Head of caudate nucleus (tissue), 42 donors: ENCODE results near the gene MOCS2.
"Not testable (repeated sequence)": the region's sequence is repeated elsewhere in the genome, so short reads cannot be mapped to it uniquely, and the experiment has no call there.

Experiments
- DNase-seq, 42 donors: peaks; one replicate each; pipeline versions ENCODE4 v3.0.0 to v3.0.0-alpha.2; 2020 to 2021; ENCODE audit warnings: mixed read lengths in 7 of 42
- intact Hi-C: fragments of 100-400 bp; cut with DNase I; formaldehyde crosslinking; loops from one replicate; pipeline ENCODE4 v1.15.0; 2022

Gene MOCS2

DNA sequence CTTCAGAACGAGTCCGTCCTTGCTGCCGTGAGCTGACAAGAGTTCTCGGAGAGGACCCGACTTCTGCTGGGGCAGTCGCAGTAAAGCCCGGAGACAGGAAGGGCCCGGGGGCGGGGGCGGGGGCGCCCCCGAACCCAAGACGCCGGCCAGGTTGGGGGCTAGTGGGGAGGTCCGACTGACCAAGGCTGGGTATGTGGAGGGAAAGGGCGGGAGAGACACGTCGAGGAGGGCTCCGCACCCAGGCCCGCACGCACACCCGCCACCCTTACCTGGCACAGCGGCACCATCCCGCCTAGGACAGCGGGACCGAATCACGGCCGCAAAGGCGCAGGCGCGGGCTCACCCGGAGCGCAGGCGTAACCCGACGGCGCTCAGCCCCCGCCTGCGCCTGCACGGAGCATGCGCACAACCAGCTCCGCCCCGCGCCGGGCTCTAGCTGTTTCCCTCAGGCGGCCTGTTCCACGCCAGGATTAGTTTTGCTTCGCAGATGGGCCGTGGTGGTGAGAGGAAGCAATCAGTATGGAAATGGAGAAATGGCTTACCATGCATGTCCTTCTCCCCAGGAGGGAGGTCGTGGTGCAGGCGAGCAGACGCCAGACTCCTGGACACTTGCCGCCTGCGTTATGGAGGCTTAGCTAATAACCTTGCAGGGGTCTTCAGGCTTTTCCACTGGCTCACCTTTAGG is at the start of gene MOCS2:
Gene MOCS2 (minus strand): TSS at position 315 of the 685 bp plus-strand sequence. CDS start 2,583 bp downstream, outside the sequence.
- intact Hi-C loops, result no loop called here
- peak; percentile 71 to 95 (median 90) for DNase-seq

GRCh38 chr5:53151713-53152458 is 42.3 kb upstream of the MOCS2 start:
- DNase-seq, result no peak
- intact Hi-C loops, result no loop called here

GRCh38 chr5:53133020-53133419 is 23.5 kb upstream of the MOCS2 start:
- intact Hi-C loops, result no loop called here
- no peak for DNase-seq

DNA sequence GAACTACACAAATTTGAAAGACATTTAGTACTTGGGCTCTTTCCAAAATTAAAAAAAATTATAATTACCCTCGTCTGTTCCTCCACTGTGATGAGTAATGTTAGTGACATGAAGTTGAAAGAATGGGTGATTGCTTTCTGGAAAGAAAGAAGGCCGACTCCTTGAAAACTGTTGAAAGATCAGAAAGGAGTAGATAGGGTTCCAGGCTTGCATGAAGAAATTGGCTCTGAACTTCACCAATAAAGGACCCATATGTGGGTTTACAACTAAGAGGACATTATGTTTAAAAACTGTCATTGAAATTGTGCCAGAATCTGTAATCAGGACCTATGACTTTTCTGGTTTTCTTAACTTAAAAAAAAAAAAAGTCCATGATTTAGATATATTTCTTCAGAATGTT is 20.7 kb upstream of the MOCS2 start:
- intact Hi-C loops, result no loop called here
- no peak for DNase-seq

GRCh38 chr5:53128481-53128880 is 18.9 kb upstream of the MOCS2 start:
- no peak for DNase-seq
- intact Hi-C loops, result no loop called here

GRCh38 chr5:53127107-53127506 is 17.6 kb upstream of the MOCS2 start:
- intact Hi-C loops, result no loop called here
- DNase-seq, result no peak

- intact Hi-C loops, result no loop called here
- DNase-seq, result no peak
Observed at GRCh38 chr5:53126521-53126920, 17.0 kb upstream of the MOCS2 start.

DNA sequence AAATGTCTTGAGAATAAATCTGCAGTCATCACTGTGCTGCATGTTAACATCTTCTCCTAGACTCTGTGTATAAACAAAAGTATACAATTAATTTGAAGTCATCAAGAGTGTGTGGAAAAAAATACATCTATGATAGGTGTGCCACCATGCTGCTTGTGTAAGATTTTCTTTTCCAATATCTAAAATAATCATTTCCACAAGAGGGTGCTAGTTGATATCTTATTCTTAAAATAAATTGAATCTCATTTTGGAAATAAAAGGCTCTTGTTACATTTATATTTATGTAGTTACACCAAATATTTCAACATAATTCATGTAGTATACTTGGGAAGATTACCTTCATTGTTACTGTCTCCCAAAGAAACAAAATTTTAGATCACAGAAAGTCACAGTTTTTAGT is 14.1 kb upstream of the MOCS2 start:
- no peak for DNase-seq
- intact Hi-C loops, result no loop called here

- no peak for DNase-seq
- intact Hi-C loops, result no loop called here
Observed at GRCh38 chr5:53120165-53120564, 10.6 kb upstream of the MOCS2 start.

- no peak for DNase-seq
- intact Hi-C loops, result no loop called here
Observed at GRCh38 chr5:53118879-53119278, 9.3 kb upstream of the MOCS2 start.

DNA sequence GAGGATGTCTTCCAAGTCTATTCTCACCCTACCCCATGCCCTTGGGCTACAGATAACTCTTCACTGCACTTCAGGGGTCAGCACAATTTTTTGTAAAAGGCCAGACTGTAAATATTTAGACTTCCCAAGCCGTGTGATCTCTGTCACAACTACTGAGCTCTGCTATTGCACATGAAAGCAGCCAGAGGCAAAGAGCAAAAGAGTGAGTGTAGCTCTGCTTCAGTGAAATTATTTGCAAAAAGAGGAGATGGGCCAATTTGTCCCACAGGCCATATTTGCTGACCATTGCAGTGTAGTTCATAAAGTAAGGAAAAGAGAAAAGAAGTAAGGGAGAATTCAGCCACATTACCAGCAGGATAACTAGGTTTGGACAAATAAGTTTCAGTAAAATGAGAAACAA is 7.0 kb upstream of the MOCS2 start:
- no peak for DNase-seq
- intact Hi-C loops, result no loop called here

DNA sequence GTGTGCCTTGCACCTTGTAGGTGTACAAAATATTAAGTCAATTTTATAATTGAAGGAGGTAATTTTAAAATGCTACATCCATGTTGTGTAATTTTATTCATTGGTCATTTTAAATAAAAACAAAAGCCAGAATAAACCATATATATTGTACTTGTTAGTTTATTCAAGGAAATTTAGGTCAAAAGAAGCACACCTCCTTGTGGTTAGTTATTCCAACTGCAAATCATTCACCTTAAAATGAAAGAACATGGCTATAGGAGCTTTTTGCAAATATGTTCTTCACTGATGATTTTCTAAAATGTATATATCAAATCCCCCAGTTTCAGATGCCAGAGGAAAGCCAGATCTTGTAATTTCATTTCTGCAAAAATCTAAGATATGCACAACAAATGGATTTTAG is 5.4 kb upstream of the MOCS2 start:
- intact Hi-C loops, result no loop called here
- no peak for DNase-seq

DNA sequence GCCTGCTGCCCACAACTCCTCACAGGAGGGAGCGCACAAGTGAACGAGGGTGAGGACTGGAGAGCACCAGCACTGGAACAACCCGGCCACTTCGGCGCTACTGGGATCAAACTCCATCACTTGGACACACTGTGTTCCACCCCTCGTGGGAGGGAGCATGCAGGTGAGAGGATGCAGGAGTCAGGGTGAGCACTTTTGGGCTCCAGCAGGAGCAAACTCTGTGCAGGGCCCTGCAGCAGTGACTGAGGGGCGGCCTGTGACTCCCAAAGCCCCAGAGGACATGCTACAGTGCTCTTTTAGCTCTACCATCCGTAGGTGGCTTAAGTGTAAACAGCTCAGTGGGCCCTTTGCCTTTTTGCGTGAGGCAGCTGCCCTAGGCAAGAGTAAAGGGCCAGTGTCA is 4.4 kb upstream of the MOCS2 start:
- intact Hi-C loops, result no loop called here
- no peak for DNase-seq

DNA sequence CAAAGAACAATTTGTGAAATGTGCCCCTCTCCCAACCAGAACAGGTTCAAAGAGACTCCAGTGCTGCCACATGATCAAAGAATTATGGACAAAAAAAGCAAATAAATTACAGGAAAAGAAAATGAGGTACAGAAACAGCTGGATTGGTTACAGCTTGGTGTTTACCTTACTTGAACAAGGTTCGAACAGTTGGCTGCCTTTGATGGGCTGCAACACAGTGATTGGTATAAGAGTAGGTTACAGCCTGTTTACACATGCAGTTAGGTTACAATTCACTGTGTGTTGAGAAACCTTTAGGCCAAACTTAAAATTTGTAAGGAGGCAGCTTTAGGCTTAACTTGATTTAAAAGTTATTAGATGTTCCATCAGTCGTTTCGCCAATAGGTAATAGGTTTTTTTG is 3.4 kb upstream of the MOCS2 start:
- no peak for DNase-seq
- intact Hi-C loops, result no loop called here

DNA sequence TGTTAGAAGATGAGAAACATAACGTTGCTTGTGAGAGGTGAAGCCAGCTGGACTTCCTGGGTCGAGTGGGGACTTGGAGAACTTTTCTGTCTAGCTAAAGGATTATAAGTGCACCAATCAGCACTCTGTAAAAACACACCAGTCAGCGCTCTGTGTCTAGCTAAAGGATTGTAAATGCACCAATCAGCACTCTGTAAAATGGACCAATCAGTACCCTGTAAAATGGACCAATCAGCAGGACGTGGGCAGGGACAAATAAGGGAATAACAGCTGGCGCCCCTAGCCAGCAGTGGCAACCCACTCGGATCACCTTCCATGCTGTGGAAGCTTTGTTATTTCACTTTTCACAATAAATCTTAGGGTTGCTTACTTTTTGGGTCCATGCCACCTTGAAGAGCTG is 2.8 kb upstream of the MOCS2 start:
- intact Hi-C loops, DNase-seq: not testable (repeated sequence)

DNA sequence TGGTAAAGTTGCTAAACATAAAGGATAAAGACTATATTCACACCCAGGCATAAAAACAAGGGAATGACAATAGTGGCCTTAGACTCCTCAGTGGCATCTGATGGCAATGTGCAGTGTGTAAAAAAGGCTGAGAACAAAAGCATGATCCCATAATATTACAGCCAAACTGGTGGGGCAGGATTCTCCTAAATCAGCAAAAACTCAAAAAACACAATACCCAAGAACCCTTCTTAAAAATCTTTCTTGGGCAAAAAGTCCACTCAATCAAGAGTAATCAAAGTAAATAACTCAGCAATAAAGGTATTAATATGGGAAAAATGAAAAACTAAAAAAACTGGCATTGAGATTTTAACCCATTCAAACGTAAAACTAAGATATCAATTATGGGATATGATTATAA is 1.6 kb upstream of the MOCS2 start:
- intact Hi-C loops, result no loop called here
- DNase-seq, result no peak

GRCh38 chr5:53110156-53110555 is 599 bp upstream of the MOCS2 start:
- DNase-seq, result peak in 1 of 42 donors; percentile 31
- intact Hi-C loops, result no loop called here

GRCh38 chr5:53109056-53109442 is 508 bp downstream of the MOCS2 start:
- peak in 3 of 42 donors; percentile 10 to 18 (median 13) for DNase-seq
- intact Hi-C loops, result no loop called here

DNA sequence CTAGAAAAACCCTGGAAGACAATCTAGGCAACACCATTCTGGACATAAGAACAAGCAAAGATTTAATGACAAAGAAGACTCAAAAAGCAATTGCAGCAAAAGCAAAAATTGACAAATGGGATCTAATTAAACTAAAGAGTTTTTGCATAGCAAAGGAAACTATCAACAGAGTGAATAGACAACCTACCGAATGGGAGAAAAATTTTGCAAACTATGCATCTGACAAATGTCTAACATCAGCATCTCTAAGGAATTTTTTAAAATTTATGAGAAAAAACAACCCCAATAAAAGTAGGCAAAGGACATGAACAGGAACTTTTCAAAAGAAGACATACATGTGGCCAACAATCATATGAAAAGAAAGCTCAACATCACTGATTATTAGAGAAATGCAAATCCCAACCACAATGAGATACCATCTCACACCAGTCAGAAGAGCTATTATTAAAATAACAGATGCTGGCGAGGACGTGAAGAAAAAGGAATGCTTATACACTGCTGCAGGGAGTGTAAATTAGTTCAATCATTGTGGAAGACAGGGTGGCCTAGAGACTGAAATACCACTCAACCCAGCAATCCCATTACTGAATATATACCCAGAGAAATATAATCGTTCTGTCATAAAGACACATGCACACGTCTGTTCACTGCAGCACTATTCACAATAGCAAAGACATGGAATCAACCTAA is 3.8 kb downstream of the MOCS2 start:
- intact Hi-C loops, result no loop called here
- no peak for DNase-seq

DNA sequence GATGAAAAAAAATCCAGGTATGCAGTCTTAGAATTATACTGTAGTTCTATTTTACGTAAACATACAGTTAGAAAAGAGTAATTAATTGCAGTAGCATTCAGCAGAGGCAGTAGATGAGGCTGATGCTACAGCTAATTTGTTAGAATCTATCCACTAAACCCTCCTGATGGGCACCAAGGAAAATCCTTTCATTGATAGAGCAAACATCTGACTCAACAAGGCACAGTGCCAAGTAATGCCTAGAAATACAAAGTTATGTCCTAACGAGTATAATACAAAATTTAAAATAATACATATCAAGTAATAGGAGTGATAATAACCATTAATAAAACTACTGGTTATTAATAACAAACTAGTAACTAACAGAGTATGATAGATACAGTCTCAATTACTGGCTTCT is 9.0 kb downstream of the MOCS2 start:
- intact Hi-C loops, result no loop called here
- DNase-seq, result no peak
